Stomach (tissue), 4 donors: Measurements from ENCODE around the gene NRN1L.

Source experiments
- POLR2A ChIP-seq, 4 donors: fragments of 450-650 bp; IDR thresholded peaks; one replicate each; pipeline ENCODE4 v1.6.1; 2016; ENCODE audit warnings: antibody characterized with exemption in 4 of 4, control low read depth in 2 of 4, mild to moderate bottlenecking in 1 of 4, moderate library complexity in 1 of 4
- TF ChIP-seq, protein P1 (sequence below), 7 experiments: fragments of 450-650 bp in 4 of 7; fragments of 200-600 bp in 3 of 7; sonication (generic) in 3 of 7; IDR thresholded peaks; one replicate each; pipeline ENCODE4 v1.5.1; 2016 to 2019; ENCODE audit warnings: antibody characterized with exemption in 7 of 7, control low read depth in 2 of 7, mild to moderate bottlenecking in 1 of 7

DNA sequence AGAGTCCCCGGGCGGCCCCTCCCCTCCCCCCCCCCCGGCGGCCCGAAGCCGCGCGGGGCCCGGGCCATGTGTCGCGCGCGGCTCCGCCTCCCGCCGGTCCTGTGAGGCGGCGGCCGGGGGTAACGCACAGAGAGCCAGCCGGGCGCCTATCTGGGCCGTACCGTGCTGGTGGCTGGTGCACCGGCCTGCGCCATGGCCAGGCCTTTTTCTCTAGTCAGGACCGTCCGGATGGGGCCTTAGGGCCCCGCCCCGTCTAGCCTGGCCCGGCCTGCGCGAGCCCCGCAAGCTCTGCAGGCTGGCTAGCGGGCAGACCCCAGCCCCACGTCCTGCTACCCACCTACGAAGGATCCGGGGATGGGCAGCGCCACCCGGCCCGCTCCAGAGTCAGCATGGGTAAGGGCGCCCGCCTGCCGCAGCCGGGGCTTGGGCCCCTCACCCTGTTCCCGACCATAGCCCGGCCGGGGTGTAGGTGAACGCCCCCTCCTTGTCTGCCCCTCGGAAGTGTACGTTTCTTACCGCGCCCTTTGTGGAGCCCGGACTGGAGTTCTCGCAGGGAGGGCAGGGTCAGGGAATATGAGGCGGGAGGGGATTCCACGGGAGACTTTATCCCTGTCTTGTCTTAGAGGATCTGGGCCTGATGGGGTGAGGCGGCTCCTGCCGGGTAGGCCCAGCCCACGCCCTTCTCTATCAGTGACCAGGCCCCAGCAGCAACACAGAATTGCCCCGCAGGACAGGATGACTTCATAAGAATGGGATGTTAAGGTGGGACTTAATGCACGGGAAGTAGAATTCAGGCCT lies 37.4 kb upstream of the NRN1L start, which contains the start of gene CENPT:
- TF ChIP-seq, protein P1, sequence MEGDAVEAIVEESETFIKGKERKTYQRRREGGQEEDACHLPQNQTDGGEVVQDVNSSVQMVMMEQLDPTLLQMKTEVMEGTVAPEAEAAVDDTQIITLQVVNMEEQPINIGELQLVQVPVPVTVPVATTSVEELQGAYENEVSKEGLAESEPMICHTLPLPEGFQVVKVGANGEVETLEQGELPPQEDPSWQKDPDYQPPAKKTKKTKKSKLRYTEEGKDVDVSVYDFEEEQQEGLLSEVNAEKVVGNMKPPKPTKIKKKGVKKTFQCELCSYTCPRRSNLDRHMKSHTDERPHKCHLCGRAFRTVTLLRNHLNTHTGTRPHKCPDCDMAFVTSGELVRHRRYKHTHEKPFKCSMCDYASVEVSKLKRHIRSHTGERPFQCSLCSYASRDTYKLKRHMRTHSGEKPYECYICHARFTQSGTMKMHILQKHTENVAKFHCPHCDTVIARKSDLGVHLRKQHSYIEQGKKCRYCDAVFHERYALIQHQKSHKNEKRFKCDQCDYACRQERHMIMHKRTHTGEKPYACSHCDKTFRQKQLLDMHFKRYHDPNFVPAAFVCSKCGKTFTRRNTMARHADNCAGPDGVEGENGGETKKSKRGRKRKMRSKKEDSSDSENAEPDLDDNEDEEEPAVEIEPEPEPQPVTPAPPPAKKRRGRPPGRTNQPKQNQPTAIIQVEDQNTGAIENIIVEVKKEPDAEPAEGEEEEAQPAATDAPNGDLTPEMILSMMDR (IDR thresholded peaks at IDR 0.05) = no peak
- TF ChIP-seq POLR2A (IDR thresholded peaks at IDR 0.05) = no peak
